Measurements from ENCODE around the gene BAIAP2.

DNA sequence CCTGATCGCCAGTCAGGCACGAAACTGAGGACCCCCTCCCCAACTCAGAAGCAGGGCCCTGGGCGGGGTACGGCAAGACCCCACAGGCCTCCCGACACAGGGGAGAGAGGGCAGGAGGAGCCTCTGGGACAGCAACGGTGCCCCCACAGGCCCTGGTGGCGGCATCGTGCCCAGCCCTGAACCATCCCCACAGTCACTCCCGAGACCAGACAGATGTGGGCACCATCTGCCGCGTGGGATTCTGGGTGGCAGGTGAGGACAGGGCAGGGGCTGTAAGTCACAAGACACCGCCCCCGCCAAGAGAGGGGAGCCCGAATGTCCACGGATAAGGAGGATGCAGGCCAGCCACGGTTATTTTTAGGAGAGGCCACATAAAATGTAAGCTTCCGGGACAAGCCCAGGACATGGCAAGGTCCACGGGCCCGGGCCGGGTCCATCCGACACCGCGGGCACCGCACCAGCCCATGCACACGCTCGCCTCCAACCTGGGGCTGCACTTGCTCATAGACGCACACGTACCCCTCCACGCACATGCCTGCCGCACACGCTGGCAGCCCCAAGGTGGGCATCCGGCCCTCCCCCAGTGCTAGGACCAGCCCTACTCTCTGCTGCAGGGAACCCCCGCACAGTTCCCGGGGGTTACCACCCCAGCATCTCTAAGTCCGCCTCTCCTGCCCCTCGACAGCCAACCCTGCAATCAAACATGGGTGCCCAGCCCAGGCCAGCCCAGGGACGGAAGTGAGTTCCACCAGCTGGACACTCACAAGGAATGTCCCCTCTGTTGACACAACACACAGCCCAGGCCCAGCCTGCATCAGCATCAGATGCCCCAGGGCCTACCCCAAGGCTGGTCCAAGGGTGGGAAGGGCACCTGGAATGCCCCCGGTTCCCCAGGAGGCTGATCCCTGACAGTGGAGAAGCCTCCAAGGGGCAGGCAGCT is 122.2 kb downstream of the BAIAP2 start:
- TF ChIP-seq, protein P1, sequence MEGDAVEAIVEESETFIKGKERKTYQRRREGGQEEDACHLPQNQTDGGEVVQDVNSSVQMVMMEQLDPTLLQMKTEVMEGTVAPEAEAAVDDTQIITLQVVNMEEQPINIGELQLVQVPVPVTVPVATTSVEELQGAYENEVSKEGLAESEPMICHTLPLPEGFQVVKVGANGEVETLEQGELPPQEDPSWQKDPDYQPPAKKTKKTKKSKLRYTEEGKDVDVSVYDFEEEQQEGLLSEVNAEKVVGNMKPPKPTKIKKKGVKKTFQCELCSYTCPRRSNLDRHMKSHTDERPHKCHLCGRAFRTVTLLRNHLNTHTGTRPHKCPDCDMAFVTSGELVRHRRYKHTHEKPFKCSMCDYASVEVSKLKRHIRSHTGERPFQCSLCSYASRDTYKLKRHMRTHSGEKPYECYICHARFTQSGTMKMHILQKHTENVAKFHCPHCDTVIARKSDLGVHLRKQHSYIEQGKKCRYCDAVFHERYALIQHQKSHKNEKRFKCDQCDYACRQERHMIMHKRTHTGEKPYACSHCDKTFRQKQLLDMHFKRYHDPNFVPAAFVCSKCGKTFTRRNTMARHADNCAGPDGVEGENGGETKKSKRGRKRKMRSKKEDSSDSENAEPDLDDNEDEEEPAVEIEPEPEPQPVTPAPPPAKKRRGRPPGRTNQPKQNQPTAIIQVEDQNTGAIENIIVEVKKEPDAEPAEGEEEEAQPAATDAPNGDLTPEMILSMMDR (IDR thresholded peaks at IDR 0.05): no peak
- no peak for TF ChIP-seq EZH2 (IDR thresholded peaks at IDR 0.05; ENCODE audit: borderline replicate concordance, insufficient read depth, low read depth, low read length, poor library complexity, severe bottlenecking)
